GM18520 (cell line): ENCODE results near the gene VASH1.
"Not testable (repeated sequence)": the region's sequence is repeated elsewhere in the genome, so short reads cannot be mapped to it uniquely, and the experiment has no call there.

Experiments used
- ATAC-seq: cut with Tn5 transposase; IDR thresholded peaks from one replicate; pipeline ENCODE4 v1.9.1; 2021; ENCODE audit not compliant: unreplicated experiment

VASH1 gene

DNA sequence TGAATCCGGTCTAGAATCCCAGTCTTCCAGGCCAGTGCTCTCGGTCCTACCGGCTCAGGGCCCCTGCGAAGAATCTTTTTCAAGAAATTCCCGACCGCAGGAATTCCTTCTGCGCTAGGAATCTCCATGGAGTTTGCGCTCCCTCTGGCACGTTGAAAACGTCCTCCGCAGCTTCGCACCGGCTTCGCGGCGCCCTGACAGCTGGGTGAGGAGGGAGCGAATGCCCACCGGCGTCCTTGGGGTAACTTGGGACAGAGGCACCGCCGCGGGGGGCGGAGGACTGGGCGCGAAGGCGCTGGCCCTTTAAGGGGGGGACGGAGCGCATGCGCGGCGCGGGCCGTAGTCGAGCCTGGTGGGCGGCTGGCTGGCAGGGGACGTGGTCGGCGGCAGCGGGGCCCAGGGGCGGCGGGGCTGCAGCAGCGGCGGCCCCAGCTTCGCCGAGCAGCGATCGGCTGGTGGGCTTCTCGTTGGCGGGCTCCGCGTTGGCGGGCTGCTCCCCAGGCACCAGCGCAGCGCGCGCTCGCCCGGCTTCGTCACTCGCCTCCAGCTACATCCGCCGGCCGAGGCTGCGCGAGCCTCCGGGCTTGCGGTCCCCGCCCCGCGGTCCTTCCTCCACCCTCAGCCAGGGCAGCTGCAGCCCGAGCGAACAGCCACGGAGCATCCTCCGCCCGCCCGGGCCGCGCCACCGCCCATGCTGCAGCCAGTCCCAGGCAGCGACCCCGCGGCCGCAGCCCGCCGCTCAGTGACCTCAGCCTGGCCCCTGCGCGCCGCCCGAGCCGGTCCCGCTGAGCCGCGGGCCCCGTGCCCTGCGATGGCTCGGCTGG lies at the start of gene VASH1:
TSS of gene VASH1 (plus strand) at position 333 of the 824 bp plus-strand sequence. CDS start 1,354 bp downstream, outside the sequence.
- no peak for ATAC-seq

DNA sequence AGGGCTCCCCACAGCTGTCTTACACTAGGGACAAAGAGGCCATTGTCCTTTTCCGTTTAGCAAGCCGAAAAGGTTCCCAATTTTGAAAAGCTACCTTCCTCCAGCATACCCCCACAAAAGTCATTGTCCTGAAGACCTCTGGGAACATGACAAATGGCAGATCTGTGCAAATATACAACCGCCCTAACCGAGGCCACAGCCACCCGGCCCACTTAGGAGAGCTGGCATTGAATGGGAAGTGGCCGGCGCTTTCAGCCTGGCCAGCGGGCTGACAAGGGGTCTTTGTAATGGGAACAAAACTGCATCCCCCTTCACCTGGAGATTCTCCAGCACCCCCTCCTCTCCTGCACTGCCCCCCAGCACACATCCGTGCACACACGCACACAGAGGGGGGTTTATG lies 48.1 kb upstream of the VASH1 start:
- ATAC-seq, result no peak

DNA sequence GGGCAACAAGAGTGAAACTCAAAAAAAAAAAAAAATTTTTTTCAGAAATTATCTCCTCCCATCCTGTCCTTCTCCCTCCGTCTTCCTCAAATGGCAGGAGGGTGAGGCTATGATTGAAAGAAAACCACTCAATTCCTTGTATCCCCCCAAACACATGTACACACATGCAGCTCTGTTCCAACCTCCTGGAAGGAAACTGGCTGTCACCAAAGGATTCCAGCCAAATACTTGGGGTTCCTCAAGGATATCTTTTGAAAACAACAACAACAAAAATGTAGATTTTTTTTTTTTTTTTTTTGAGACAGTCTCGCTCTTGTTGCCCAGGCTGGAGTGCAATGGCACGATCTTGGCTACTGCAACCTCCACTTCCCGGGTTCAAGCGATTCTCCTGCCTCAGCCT lies 46.8 kb upstream of the VASH1 start:
- no peak for ATAC-seq

DNA sequence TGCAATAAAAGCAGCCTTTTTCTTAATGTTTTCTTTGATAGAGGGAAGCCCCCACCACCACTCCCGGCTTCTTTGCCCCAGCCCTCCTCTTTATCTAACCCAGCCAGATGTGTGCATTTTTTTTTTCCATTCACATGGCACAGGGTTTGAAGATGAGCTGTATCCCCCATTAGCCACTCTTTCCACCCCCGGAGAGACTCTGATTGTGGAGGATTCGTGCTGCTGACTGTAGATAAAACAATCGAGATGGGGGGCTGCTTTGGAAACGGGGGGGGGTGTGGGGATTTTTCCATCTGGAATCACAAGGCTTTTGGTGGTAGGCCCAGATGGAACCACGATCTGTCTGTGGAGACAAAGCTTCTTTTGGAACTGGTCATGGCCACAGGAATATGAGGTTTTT lies 46.2 kb upstream of the VASH1 start:
- ATAC-seq, result no peak

DNA sequence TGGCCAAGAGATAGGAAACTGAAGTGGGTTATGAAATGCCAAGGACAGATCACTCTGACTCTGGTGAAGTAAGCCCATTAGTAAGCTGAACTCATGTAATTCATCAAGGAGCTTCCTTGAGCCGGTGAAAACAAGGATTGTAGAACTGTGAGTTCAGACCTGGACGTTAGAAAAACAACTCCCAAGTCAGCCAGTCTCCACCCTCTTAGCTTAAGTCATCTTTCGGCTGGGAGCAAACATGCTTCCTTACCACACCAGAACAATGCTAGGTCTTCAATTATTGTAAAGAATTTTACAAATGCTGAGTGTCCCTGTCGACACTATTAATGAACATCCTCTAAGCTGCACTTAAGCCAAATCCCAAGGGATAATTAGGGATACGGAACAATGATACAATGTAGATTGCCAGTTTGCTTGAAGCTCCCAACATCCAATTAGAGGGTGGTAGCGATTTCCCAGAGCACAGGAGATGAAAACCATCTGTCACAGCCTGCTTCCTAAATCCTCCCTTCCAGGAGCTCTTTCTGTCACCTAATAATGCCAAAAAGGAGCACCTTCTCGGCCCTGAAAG lies 45.7 kb upstream of the VASH1 start:
- ATAC-seq, result no peak

DNA sequence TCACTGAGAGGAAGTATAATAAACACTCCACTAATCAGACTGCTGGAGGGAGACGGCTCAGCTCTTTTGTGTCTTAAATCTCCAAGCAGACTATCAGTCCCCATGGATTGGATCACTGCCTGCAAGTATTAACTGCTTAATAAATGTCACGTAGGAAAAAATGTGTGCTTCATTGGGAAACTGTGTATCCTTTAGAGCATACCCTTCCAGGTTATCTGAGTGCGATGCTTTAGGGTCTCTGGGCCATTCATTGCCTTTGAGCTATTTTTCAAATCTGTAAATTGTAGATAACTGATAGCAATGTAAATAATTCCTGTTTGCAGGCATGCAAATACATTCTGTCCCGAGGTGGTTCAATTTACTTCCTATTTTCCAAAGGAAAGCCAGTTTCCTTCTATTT lies 45.0 kb upstream of the VASH1 start:
- no peak for ATAC-seq

DNA sequence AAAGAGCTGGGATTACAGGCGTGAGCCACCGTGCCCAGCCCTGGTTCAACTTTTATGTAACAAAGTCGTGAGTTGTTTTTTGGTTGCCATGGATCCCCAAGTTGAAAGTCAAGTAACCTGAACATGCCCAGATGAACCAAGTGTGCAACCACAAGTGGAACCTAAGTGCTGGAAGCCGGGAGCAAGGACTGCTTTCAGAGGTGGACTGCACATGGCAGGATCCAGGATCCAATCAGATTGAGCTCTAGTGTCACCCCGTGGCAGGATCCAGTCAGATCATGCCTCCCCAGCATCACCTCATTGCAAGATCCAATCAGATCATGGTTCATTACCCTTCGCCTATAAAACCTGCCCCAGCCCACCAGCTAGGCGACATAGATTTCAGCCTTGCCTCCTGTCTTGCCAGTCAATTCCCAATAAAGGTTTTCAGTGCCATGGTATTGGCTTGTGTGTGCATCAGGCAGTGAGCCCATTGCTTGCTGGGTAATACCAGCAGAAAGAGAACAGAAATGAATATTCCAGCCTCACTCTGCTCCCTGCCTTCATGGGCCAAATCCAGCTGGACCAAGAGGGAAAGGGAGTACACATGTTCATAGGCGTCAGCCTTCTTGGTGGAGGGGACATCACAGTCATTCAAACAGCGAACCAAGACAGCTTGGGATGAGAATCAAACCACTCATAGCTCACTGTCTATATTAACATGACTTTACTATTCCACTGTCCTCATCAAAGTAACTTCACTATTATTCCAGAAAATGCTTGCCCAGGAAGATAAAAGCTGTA lies 43.6 kb upstream of the VASH1 start:
- ATAC-seq, result no peak

DNA sequence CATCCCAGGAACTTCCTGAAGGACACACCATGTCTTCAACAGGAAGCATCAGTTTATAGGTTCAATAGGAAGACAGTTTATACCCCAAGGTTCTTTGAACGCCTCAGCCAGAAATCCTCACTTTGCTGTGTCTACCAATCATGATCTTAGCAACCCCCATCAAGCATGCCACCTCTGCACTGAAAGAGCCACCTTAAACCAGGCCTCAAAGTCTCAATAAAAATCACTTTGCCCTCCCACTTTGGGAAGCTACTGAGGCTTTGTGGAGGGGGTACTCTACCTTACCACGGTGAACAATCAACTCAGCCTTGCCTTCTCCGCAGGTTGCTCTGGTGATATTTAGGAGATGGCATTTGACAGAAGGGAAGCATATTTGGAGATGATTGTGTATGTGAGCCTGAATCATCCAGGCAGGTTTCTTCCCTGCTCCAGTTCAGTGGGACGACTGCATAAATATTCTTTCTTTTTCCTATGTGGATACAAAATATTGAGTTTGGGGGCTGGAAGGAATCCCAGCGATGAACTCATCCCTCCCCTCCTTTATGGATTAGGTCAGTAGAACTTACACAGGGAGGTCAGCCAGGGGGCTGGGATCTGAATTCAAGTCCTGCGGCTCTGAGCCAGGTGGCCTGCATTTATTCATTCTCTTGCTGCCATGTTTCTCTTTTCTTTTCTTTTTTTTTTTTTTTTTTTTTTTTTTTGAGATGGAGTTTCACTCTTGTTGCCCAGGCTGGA lies 42.8 kb upstream of the VASH1 start:
- ATAC-seq, result no peak

DNA sequence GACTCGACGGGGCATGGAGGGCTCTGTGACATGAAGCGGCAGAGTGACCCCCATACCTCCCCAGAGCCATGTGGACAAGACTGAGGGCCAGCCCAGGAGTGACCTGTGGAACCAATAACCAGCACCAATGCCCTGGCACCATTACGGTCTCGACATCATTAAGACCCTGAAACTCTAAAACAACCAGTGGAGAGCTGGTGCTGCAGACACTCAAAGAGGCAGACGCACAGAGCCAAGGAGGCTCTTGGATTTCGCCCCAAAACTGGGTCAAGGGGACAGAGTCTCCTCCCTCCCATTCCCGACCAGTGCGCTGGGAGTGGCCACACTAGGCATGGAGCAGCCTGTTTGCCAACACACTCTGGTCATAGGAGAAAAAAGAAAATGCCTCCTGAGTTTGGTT lies 41.6 kb upstream of the VASH1 start:
- ATAC-seq, result no peak

DNA sequence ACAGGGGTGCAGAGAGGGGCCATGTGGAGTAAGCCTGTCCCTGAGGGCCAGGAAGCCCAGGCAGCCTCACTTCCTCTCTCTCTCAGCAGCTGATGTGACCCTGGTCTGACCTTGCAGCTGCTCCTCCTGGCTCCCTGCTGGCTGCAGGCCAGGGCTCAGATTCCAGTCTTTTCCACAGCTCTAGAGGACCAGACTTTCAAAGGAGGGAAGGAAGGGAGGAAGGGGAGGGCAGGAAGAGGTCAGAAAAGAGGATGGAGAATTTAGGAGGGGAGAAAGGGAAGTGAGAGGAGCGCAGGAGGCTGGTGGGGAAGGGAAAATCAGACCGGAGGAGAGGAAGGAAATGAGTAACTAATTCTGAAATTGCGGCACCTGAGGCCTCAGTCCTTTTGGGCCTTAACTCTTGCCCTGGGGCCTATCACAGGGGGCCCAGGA lies 40.9 kb upstream of the VASH1 start:
- ATAC-seq, result no peak

DNA sequence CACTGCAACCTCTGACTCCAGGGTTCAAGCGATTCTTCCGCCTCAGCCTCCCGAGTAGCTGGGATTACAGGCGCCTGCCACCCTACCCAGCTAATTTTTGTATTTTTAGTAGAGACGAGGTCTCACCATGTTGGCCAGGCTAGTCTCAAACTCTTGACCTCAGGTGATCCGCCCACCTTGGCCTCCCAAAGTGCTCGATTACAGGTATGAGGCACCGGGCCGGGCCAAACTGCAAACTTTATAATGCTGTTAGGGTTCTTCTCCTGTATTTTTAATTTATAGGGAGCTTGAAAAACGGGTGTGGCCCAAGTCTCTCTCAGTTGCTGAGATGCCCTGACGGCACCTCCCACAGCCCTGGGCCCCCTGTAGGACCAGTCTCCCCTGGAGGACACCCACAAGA lies 39.8 kb upstream of the VASH1 start:
- not testable (repeated sequence) for ATAC-seq

DNA sequence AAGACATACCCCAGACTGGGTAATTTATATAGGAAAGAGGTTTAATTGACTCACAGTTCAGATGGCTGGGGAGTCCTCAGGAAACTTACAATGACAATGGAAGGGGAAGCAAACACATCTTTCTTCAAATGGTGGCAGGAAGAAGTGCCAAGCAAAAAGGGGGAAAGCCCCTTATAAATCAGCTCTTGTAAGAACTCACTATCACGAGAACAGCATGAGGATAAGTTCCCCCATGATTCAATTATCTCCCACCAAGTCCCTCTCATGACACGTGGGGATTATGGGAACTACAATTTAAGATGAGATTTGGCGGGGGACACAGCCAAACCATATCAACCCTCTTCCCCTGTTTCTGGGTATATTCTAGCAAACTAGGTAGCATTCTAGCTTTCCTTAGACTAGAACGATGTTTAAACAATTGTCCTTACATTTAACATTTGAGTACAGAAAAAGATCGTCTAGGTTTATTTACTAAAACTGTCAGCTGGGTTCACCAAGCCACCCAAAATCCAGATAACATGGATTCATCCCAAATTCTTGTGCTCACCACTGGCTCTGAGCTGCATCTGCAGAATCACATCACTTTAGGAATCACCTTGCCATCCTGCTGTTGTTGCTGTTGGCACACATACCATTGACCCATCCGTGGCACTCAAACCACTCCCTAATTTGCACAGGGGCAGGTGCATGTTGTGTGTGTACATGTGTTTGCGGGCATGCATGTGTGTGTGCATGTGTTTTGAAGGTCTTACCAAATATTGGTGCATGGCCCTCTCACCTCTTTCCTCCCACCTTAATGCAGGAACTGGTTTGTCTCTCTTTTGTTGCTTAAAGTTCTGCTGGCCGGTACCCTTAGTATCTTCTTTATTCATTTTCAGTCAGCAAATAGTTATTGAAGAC lies 36.4 kb upstream of the VASH1 start:
- ATAC-seq, result no peak

DNA sequence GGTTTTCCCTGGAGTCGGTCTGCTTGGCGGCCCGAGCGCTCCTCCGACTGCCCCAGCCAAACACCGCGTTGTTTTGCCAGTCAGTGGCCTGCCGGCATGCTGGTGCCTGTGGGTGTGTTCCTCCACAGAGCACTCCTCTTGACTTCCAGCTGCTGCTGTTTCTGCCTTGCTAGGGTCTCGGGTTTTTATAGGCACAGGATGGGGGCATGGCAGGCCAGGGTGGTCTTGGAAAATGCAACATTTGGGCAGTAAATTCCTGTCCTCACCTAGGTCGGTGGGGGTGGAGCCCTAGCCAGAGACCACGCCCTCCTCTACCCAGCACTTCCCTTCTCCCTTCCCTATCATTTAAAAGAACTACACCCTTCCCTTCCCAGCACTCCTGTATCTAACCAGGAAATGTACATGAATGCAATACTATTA lies 34.7 kb upstream of the VASH1 start:
- ATAC-seq, result no peak

DNA sequence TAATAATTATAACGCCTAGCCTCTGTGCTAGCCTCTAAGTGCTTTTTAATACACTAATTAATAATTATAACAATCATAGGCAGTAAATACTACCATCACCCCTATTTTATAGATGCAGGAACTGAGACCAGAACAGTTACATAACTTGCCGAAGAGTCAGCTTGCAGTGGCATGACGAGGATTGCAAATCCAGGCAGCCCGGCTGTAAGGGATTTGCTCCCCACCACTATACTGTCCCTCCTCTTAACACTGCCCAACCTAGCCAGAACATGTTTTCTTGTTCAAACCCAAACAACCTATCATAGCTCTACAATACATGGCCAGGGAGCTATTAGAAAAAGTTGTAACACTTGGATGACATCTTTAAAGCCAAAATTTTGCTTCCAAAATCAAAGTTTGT lies 33.9 kb upstream of the VASH1 start:
- no peak for ATAC-seq

DNA sequence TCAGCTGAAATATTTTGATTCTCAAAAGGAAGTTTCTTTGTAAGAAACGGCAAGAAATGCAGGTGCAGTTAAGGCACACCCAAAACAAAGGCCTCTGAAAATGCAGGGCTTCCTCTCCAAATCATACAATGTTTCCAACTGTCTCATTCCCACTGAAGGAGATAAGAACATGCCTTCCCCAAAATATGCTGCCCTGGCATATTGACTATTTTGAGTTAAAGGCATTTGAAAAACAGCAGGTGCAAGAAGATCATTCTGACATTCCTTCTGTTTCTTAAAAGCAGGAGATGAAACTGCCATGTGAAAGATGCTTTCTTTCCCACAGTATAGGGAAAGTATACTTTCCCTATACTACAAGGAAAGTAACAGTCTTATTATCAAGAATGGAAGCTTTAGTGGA lies 33.4 kb upstream of the VASH1 start:
- no peak for ATAC-seq

DNA sequence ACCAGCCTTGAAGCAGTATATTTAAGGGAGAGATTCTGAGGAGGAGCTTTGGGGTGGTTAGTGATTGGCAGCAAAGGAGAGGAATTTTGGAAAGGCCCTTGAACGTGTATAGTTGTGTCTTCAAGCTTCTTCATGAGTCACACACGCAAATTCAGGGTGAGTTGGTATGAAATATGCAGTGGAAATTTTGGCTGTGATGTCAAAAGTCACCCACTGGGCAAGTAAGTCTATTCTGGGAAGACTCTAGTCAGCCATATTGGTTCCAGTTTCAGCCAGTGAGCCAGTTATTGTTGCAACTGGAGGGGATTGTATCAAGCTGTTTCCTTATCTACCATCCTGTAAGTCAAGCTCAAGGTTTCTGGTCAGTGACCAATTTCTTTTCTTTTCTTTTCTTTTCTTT lies 32.0 kb upstream of the VASH1 start:
- ATAC-seq, result no peak

DNA sequence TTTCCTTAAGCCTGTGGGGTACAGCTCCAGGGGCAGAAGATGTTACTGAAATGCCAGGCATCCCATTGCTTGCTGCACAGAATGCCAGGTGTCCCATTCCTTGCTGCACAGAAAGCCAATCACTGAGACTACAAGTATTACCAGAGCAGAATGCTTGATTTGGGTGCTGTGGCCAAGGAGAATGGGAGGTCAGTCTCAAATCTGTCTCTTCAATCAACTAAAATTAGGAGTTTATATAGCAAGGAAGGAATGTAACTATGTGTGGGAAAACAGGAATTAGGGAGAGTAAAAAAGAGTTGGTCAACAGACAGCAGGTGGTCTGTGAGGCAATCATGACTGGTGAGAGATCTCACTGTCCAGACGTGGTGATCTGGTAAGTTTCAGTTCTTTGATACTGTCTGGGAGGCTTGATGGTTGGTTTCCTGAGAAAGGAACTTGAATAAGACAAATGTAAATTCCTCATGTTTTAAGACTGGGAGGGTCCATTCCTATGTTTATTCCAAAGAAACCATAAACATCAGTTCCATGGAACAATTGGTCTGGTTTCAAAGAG lies 31.2 kb upstream of the VASH1 start:
- no peak for ATAC-seq

DNA sequence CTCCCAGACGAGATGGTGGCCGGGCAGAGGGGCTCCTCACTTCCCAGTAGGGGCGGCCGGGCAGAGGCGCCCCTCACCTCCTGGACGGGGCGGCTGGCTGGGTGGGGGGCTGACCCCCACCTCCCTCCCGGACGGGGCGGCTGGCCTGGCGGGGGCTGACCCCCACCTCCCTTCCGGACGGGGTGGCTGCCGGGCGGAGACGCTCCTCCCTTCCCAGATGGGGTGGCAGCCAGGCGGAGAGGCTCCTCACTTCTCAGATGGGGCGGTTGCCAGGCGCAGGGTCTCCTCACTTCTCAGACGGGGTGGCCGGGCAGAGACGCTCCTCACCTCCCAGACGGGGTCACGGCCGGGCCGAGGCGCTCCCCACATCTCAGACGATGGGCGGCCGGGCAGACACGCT lies 26.8 kb upstream of the VASH1 start:
- ATAC-seq, result not testable (repeated sequence)

DNA sequence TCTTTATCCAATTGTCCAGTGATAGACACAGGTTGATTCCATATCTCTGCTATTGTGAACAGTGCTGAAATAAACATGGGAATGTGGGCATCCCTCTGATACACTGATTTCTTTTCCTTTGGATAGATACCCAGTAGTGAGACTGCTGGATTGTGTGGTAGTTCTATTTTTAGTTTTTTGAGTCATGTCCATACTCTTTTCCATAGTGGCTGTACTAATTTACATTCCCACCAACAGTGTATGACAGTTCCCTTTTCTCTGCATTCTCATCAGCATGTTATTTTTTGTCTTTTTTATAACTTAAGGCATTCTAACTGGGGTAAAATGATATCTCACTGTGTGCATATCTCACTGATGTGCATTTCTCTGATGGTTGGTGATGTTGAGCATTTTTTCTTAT lies 24.8 kb upstream of the VASH1 start:
- no peak for ATAC-seq

DNA sequence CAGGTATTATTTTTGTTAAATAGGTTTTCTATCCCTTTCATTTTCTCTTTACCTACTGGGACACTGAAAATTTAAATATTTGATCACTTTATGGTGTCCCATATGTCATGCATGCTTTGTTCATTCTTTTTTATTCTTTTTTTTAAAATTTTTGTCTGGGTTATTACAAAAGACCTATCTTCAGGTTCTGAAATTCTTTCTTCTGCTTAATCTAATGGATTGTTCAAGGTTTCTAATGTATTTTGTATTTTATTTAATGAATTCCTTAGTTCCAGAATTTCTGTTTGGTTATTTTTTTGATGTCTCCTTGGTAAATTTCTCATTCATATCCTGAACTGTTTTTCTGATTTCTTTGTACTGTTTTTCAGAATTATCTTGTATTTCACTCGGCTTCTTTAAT lies 20.2 kb upstream of the VASH1 start:
- ATAC-seq, result no peak
